ENCODE measurements around the gene FRMD4B. TPM values are rescaled to one million over a fixed set of nuclear protein-coding genes. Genes with fewer than 3 reads are reported as not detected.

FRMD4B gene
- polyA plus RNA-seq, 3 donors: 13.2 to 21.0 (median 19.6) TPM

DNA sequence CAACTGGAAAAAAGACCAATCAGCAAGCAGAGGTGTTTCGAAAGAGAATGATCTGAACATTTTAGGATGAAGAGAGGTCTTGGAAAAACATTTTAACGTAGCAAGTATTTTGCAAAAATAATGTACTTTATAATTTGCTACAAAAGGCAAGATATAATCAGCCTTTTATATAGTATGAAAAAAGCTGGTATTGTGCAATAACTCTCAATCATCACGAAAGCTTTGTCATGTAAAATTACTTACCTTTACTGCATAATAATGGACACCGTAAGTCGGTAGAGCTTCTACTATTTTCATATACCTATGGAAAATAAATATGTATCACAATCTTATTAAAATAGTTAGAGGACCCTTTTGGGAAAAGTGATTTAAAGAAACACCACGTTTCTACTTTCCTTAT, 167.8 kb downstream of the FRMD4B start:
- TF ChIP-seq, protein P1, sequence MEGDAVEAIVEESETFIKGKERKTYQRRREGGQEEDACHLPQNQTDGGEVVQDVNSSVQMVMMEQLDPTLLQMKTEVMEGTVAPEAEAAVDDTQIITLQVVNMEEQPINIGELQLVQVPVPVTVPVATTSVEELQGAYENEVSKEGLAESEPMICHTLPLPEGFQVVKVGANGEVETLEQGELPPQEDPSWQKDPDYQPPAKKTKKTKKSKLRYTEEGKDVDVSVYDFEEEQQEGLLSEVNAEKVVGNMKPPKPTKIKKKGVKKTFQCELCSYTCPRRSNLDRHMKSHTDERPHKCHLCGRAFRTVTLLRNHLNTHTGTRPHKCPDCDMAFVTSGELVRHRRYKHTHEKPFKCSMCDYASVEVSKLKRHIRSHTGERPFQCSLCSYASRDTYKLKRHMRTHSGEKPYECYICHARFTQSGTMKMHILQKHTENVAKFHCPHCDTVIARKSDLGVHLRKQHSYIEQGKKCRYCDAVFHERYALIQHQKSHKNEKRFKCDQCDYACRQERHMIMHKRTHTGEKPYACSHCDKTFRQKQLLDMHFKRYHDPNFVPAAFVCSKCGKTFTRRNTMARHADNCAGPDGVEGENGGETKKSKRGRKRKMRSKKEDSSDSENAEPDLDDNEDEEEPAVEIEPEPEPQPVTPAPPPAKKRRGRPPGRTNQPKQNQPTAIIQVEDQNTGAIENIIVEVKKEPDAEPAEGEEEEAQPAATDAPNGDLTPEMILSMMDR (IDR thresholded peaks at IDR 0.05): no peak
- Histone ChIP-seq H3K4me2 (replicated peaks; ENCODE audit: extremely low read depth, low read length, poor library complexity, severe bottlenecking) (no peak overlapping the region), H4K20me1 (ENCODE audit: insufficient read depth, low read length) (no peaks in the 10 kb centered on the region), H3K4me3 (replicated peaks in 1 of 3; ENCODE audit: low read depth in 2 of 3, low read length in 3 of 3) (no peak overlapping the region), H3K9me3 (replicated peaks in 1 of 2; ENCODE audit: control insufficient read depth in 1 of 2, insufficient read depth in 1 of 2, low read length in 2 of 2) (no peaks in the 10 kb centered on the region), H3K9ac (ENCODE audit: insufficient read depth, low read length, poor library complexity, severe bottlenecking) (no peak overlapping the region), H3K4me1 (ENCODE audit: control insufficient read depth in 1 of 2, insufficient read depth in 2 of 2, low read length in 2 of 2) (peaks cover 5 to 8% of the 10 kb centered on the region in 2 donors), H3K27ac (ENCODE audit: low read depth in 1 of 2, low read length in 2 of 2) (no peak overlapping the region), H3K79me2 (ENCODE audit: insufficient read depth, low read length) (no peaks in the 10 kb centered on the region), H3K27me3 (ENCODE audit: control insufficient read depth in 2 of 2, insufficient read depth in 2 of 2, low read length in 2 of 2) (no peaks in the 10 kb centered on the region), H3K36me3 (replicated peaks in 1 of 2; ENCODE audit: control insufficient read depth in 1 of 2, insufficient read depth in 2 of 2, low read length in 2 of 2) (peaks cover 40 to 78% of the 10 kb centered on the region in 2 donors), H2AFZ (ENCODE audit: insufficient read depth, low read depth, low read length, poor library complexity, severe bottlenecking) (no peak overlapping the region)
- Mint-ChIP-seq H3K27ac (no peak overlapping the region), H3K36me3 (peaks cover 53 to 78% of the 10 kb centered on the region in 2 donors), H3K9me3 (peaks cover 0 to 2% (median 0%) of the 10 kb centered on the region in 7 donors), H3K4me1 (peaks cover 6% of the 10 kb centered on the region), H3K4me3 (no peak overlapping the region), H3K27me3 (ENCODE audit: low read depth in 3 of 3) (no peaks in the 10 kb centered on the region)
- WGBS (ENCODE audit: insufficient coverage): no CpG with 5 or more reads among the region's 6 CpGs
- DNase-seq: no peak
- intact Hi-C loops (cut with micrococcal nuclease): loop anchor here in 1 of 2 donors (10.0 kb wide), 1 partner anchor 107 kb away; no protein-coding TSS in a partner anchor

DNA sequence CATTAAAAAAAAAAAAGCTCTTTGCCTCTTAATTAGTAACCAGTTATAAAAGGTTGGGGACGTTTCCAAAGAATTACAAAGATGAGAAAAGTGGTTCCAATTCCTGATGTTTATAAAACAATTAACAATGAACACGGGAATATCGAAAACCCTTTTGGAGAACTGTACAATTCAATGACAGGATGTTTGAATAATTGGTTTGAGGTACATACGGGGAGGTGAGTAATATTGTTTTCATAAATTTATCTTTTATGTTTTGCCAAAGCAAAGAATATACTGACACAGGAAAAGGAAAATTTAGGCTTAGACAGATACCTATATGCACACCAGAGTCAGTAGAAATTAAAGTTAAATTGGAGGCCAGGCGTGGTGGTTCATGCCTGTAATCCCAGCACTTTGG, 168.9 kb downstream of the FRMD4B start:
- H3K27me3 ChIP-seq (ENCODE audit: control insufficient read depth in 2 of 2, insufficient read depth in 2 of 2, low read length in 2 of 2): no peaks in the 10 kb centered on the region
- peaks cover 0 to 2% (median 0%) of the 10 kb centered on the region in 7 donors for H3K9me3 Mint-ChIP-seq
- H4K20me1 ChIP-seq (ENCODE audit: insufficient read depth, low read length): no peaks in the 10 kb centered on the region
- no peaks in the 10 kb centered on the region for H3K9me3 ChIP-seq (replicated peaks in 1 of 2; ENCODE audit: control insufficient read depth in 1 of 2, insufficient read depth in 1 of 2, low read length in 2 of 2)
- intact Hi-C loops (cut with micrococcal nuclease): loop anchor here in 1 of 2 donors (10.0 kb wide), 1 partner anchor 108 kb away; no protein-coding TSS in a partner anchor
- no peak overlapping the region for H2AFZ ChIP-seq (ENCODE audit: insufficient read depth, low read depth, low read length, poor library complexity, severe bottlenecking)
- TF ChIP-seq, protein P1 (IDR thresholded peaks at IDR 0.05): no peak
- no CpG with 5 or more reads among the region's 5 CpGs for WGBS (ENCODE audit: insufficient coverage)
- DNase-seq: no peak
- peaks cover 14% of the 10 kb centered on the region for H3K4me1 Mint-ChIP-seq
- no peak overlapping the region for H3K27ac ChIP-seq (ENCODE audit: low read depth in 1 of 2, low read length in 2 of 2)
- H3K36me3 ChIP-seq (replicated peaks in 1 of 2; ENCODE audit: control insufficient read depth in 1 of 2, insufficient read depth in 2 of 2, low read length in 2 of 2): peaks cover 40 to 67% of the 10 kb centered on the region in 2 donors
- peaks cover 50 to 70% of the 10 kb centered on the region in 2 donors for H3K36me3 Mint-ChIP-seq
- no peaks in the 10 kb centered on the region for H3K79me2 ChIP-seq (ENCODE audit: insufficient read depth, low read length)
- no peaks in the 10 kb centered on the region for H3K27me3 Mint-ChIP-seq (ENCODE audit: low read depth in 3 of 3)
- H3K4me1 ChIP-seq (ENCODE audit: control insufficient read depth in 1 of 2, insufficient read depth in 2 of 2, low read length in 2 of 2): peaks cover 13 to 16% of the 10 kb centered on the region in 2 donors
- no peak overlapping the region for H3K4me3 ChIP-seq (replicated peaks in 1 of 3; ENCODE audit: low read depth in 2 of 3, low read length in 3 of 3)
- no peak overlapping the region for H3K4me2 ChIP-seq (replicated peaks; ENCODE audit: extremely low read depth, low read length, poor library complexity, severe bottlenecking)
- peak overlapping the region in 2 of 7 donors; percentile 10 to 68 for H3K27ac Mint-ChIP-seq
- no peak overlapping the region for H3K4me3 Mint-ChIP-seq
- no peak overlapping the region for H3K9ac ChIP-seq (ENCODE audit: insufficient read depth, low read length, poor library complexity, severe bottlenecking)
